Activated CD8-positive, alpha-beta T cell treated with anti-CD3 and anti-CD28 coated beads for 36 hours (primary cell): ENCODE measurements around the gene MACROD2. TPM values are rescaled to one million over a fixed set of nuclear protein-coding genes. Genes with fewer than 3 reads are reported as not detected.

Experiments
- ATAC-seq: fragments of 200-7000 bp; cut with Tn5 transposase; one replicate; pipeline ENCODE4 v1.10.0; 2021; ENCODE audit warnings: mild to moderate bottlenecking, moderate library complexity
- CTCF ChIA-PET: fragments of 350-600 bp; sonication (Branson Sonifier 250); formaldehyde crosslinking; loops from one replicate; lab custom pipeline; 2021; ENCODE audit warnings: antibody characterized with exemption; lab: Charles Lee
- POLR2A ChIA-PET: fragments of 350-600 bp; sonication (Branson Sonifier 250); formaldehyde crosslinking; loops from one replicate; lab custom pipeline; 2021; ENCODE audit warnings: antibody characterized with exemption; lab: Charles Lee
- DNase-seq: peaks from one replicate; pipeline ENCODE4 v3.0.0-alpha.2; 2020
- H3K27ac Mint-ChIP-seq: one replicate; pipeline ENCODE4 v1.8.0; 2021; ENCODE audit warnings: mild to moderate bottlenecking, mixed read lengths
- H3K27me3 Mint-ChIP-seq: one replicate; pipeline ENCODE4 v1.8.0; 2021; ENCODE audit warnings: mixed read lengths
- H3K36me3 Mint-ChIP-seq: one replicate; pipeline ENCODE4 v1.8.0; 2021; ENCODE audit warnings: low read depth, mixed read lengths
- H3K4me1 Mint-ChIP-seq: one replicate; pipeline ENCODE4 v1.8.0; 2021; ENCODE audit warnings: low read depth, mixed read lengths
- H3K4me3 Mint-ChIP-seq: one replicate; pipeline ENCODE4 v1.8.0; 2021; ENCODE audit warnings: mild to moderate bottlenecking, moderate library complexity, mixed read lengths
- H3K9me3 Mint-ChIP-seq: one replicate; pipeline ENCODE4 v1.8.0; 2021; ENCODE audit warnings: mixed read lengths
- CTCF ChIP-seq: fragments of 200-600 bp; IDR thresholded peaks from one replicate; pipeline ENCODE4 v1.8.0; 2022; ENCODE audit warnings: antibody characterized with exemption, mild to moderate bottlenecking
- intact Hi-C: fragments of 100-400 bp; cut with micrococcal nuclease; formaldehyde crosslinking; loops from one replicate; pipeline ENCODE4 v1.10.0; 2022
- total RNA-seq, 2 experiments: library from RNA; stranded (reverse); gene quantifications; one replicate each; pipeline ENCODE4 v1.2.3, GENCODE V29; 2021

The MACROD2 gene
- total RNA-seq, 2 experiments from 2014 or later, result not detected

- Mint-ChIP-seq H3K4me1 (no peaks in the 10 kb centered on the region), H3K27ac (no peak overlapping the region), H3K4me3 (no peak overlapping the region), H3K9me3 (peaks cover 5% of the 10 kb centered on the region), H3K27me3 (no peaks in the 10 kb centered on the region), H3K36me3 (no peaks in the 10 kb centered on the region)
- CTCF ChIA-PET, result no interaction called here
- DNase-seq (no peak), ATAC-seq (no peak)
- POLR2A ChIA-PET, result no interaction called here
- no peak for TF ChIP-seq CTCF
- intact Hi-C loops, result no loop called here
Observed at GRCh38 chr20:15496501-15497039, 1501.3 kb downstream of the MACROD2 start.

- intact Hi-C loops, result no loop called here
- H3K9me3 Mint-ChIP-seq, result peaks cover 5% of the 10 kb centered on the region
- no peaks in the 10 kb centered on the region for H3K27me3 Mint-ChIP-seq
- DNase-seq, result no peak
- ChIA-PET CTCF (no interaction called here), POLR2A (no interaction called here)
- ATAC-seq, result no peak
- H3K27ac Mint-ChIP-seq, result no peak overlapping the region
- no peaks in the 10 kb centered on the region for H3K36me3 Mint-ChIP-seq
- no peaks in the 10 kb centered on the region for H3K4me1 Mint-ChIP-seq
- no peak overlapping the region for H3K4me3 Mint-ChIP-seq
- no peak for TF ChIP-seq CTCF
Observed at GRCh38 chr20:15498926-15499325, 1503.6 kb downstream of the MACROD2 start.

- ATAC-seq, result no peak
- TF ChIP-seq CTCF, result no peak
- Mint-ChIP-seq H3K27ac (no peak overlapping the region), H3K4me3 (no peak overlapping the region), H3K4me1 (no peaks in the 10 kb centered on the region), H3K27me3 (no peaks in the 10 kb centered on the region), H3K9me3 (no peaks in the 10 kb centered on the region), H3K36me3 (no peaks in the 10 kb centered on the region)
- intact Hi-C loops, result no loop called here
- DNase-seq, result no peak
- ChIA-PET POLR2A (no interaction called here), CTCF (no interaction called here)
Observed at GRCh38 chr20:15506311-15506710, 1511.0 kb downstream of the MACROD2 start.

- ATAC-seq, result no peak
- Mint-ChIP-seq H3K4me1 (no peaks in the 10 kb centered on the region), H3K9me3 (no peaks in the 10 kb centered on the region), H3K27ac (no peak overlapping the region), H3K4me3 (no peak overlapping the region), H3K27me3 (no peaks in the 10 kb centered on the region), H3K36me3 (no peaks in the 10 kb centered on the region)
- DNase-seq, result no peak
- intact Hi-C loops, result no loop called here
- POLR2A ChIA-PET, result no interaction called here
- CTCF ChIA-PET, result no interaction called here
- TF ChIP-seq CTCF, result no peak
Observed at GRCh38 chr20:15507151-15507550, 1511.8 kb downstream of the MACROD2 start.

GRCh38 chr20:15511551-15511950 is 1516.2 kb downstream of the MACROD2 start:
- Mint-ChIP-seq H3K27me3 (no peaks in the 10 kb centered on the region), H3K9me3 (no peaks in the 10 kb centered on the region), H3K4me1 (no peaks in the 10 kb centered on the region), H3K36me3 (no peaks in the 10 kb centered on the region), H3K4me3 (no peak overlapping the region), H3K27ac (no peak overlapping the region)
- intact Hi-C loops, result no loop called here
- no peak for DNase-seq
- CTCF ChIA-PET, result no interaction called here
- ATAC-seq, result no peak
- POLR2A ChIA-PET, result no interaction called here
- TF ChIP-seq CTCF, result no peak
